B cell (primary cell): ENCODE measurements around the gene P2RX7.

ENCODE experiments used
- CTCF ChIP-seq: fragments of 200-600 bp; IDR thresholded peaks from one replicate; pipeline ENCODE4 v1.8.0; 2022; ENCODE audit warnings: antibody characterized with exemption, mild to moderate bottlenecking
- EZH2 ChIP-seq: IDR thresholded peaks from 2 replicates; pipeline ENCODE4 v1.6.1; 2012; ENCODE audit warnings: borderline replicate concordance, low read depth, mild to moderate bottlenecking, moderate library complexity, low read length; ENCODE audit not compliant: insufficient read depth, poor library complexity, severe bottlenecking

GRCh38 chr12:121226399-121226798 is 93.7 kb downstream of the P2RX7 start:
- TF ChIP-seq EZH2 (no peak), CTCF (no peak)
